PC-9 (cell line): ENCODE results near the gene TNFRSF25. TPM values are rescaled to one million over a fixed set of nuclear protein-coding genes. Genes with fewer than 3 reads are reported as not detected.
A peak's percentile ranks its signal among the peaks of the same experiment; 100 is the strongest.
"Not testable (repeated sequence)": the region's sequence is repeated elsewhere in the genome, so short reads cannot be mapped to it uniquely, and the experiment has no call there.

Source experiments
- BruUV-seq: library from RNA; stranded (reverse); fragments of 400-500 nt; replicated peaks from 2 replicates; lab custom pipeline; 2021; lab: Mats Ljungman, UMichigan
- CTCF ChIA-PET: fragments of 300-600 bp; sonication (Branson Sonifier 250); formaldehyde crosslinking; loops from one replicate; lab custom pipeline; 2022; ENCODE audit warnings: antibody characterized with exemption; lab: Charles Lee
- POLR2A ChIA-PET: fragments of 300-600 bp; sonication (Branson Sonifier 250); formaldehyde crosslinking; loops from one replicate; lab custom pipeline; 2022; ENCODE audit warnings: antibody characterized with exemption; ENCODE audit not compliant: unreplicated experiment; lab: Charles Lee
- DNase-seq, 2 experiments: peaks; one replicate each; pipeline versions ENCODE4 v3.0.0 to v3.0.0-alpha.2; 2015 to 2022; ENCODE audit warnings: mixed read lengths in 1 of 2
- H2AFZ ChIP-seq: fragments of 200-600 bp; sonication (generic); 2 replicates; pipeline ENCODE4 v1.8.1; 2017; ENCODE audit warnings: antibody characterized with exemption
- H3F3A ChIP-seq: fragments of 200-600 bp; sonication (generic); 2 replicates; pipeline ENCODE4 v1.8.1; 2017; ENCODE audit warnings: antibody characterized with exemption, mild to moderate bottlenecking, low read depth; ENCODE audit not compliant: insufficient read depth
- H3K27ac ChIP-seq: fragments of 200-600 bp; sonication (generic); 2 replicates; pipeline ENCODE4 v1.6.1; 2016; ENCODE audit warnings: mixed run types
- H3K27me3 ChIP-seq: fragments of 200-600 bp; sonication (generic); 2 replicates; pipeline ENCODE4 v1.6.1; 2016; ENCODE audit warnings: low read depth, mixed run types; ENCODE audit not compliant: insufficient read depth
- H3K36me3 ChIP-seq: fragments of 200-600 bp; sonication (generic); 2 replicates; pipeline ENCODE4 v1.6.1; 2016; ENCODE audit warnings: low read depth, mixed run types
- H3K4me1 ChIP-seq: fragments of 200-600 bp; sonication (generic); replicated peaks from 2 replicates; pipeline ENCODE4 v1.6.1; 2016; ENCODE audit warnings: mixed run types; ENCODE audit not compliant: insufficient read depth
- H3K4me2 ChIP-seq: fragments of 200-600 bp; sonication (generic); 2 replicates; pipeline ENCODE4 v1.6.1; 2017; ENCODE audit warnings: mixed run types
- H3K4me3 ChIP-seq: fragments of 200-600 bp; sonication (generic); 2 replicates; pipeline ENCODE4 v1.6.1; 2016; ENCODE audit warnings: mixed run types
- H3K79me2 ChIP-seq: fragments of 200-600 bp; sonication (generic); 2 replicates; pipeline ENCODE4 v1.6.1; 2017; ENCODE audit warnings: low read depth, mixed run types
- H3K9me2 ChIP-seq: fragments of 200-600 bp; sonication (generic); 2 replicates; pipeline ENCODE4 v1.8.1; 2017; ENCODE audit warnings: mild to moderate bottlenecking; ENCODE audit not compliant: insufficient read depth
- H3K9me3 ChIP-seq: fragments of 200-600 bp; sonication (generic); 2 replicates; pipeline ENCODE4 v1.8.1; 2016; ENCODE audit warnings: low read depth; ENCODE audit not compliant: insufficient read depth
- H4K20me1 ChIP-seq: fragments of 200-600 bp; sonication (generic); 2 replicates; pipeline ENCODE4 v1.8.1; 2017; ENCODE audit not compliant: insufficient read depth
- CTCF ChIP-seq: fragments of 200-600 bp; sonication (generic); conservative IDR thresholded peaks from 2 replicates; pipeline ENCODE4 v1.6.1; 2017; ENCODE audit warnings: mixed run types, antibody characterized with exemption, mild to moderate bottlenecking, moderate library complexity
- EZH2 ChIP-seq: fragments of 200-600 bp; sonication (generic); IDR thresholded peaks from 2 replicates; pipeline ENCODE4 v1.8.0; 2017; ENCODE audit warnings: antibody characterized with exemption, low read depth
- intact Hi-C: fragments of 100-400 bp; cut with micrococcal nuclease; formaldehyde crosslinking; loops from one replicate; pipeline ENCODE4 v1.10.0; 2022; ENCODE audit not compliant: unreplicated experiment
- total RNA-seq: library from RNA; stranded (reverse); gene quantifications from 2 replicates; pipeline ENCODE4 v1.2.3, GENCODE V29; 2021

Gene TNFRSF25
- total RNA-seq, 1 experiment from 2014 or later: 12.3 TPM

GRCh38 chr1:6438047-6438525 is 27.9 kb downstream of the TNFRSF25 start:
- Histone ChIP-seq H3K4me3 (no peak overlapping the region), H3K27ac (no peak overlapping the region), H3K9me2 (no peaks in the 10 kb centered on the region), H2AFZ (no peak overlapping the region), H3K27me3 (no peaks in the 10 kb centered on the region), H3K4me2 (no peak overlapping the region), H4K20me1 (no peaks in the 10 kb centered on the region), H3K9me3 (no peaks in the 10 kb centered on the region), H3F3A (peaks cover 10% of the 10 kb centered on the region; the same call in 1 of the 2 replicates), H3K36me3 (no peaks in the 10 kb centered on the region), H3K79me2 (no peaks in the 10 kb centered on the region), H3K4me1 (no peaks in the 10 kb centered on the region)
- intact Hi-C loops: loop anchor here (1.0 to 2.0 kb wide), 4 partner anchors 33 to 191 kb away; no protein-coding TSS in a partner anchor
- peak; percentile 52 to 76 for DNase-seq
- POLR2A ChIA-PET: no interaction called here
- TF ChIP-seq CTCF: peak; percentile 89
- no peak for TF ChIP-seq EZH2
- BruUV-seq: no TSS peak
- CTCF ChIA-PET: interaction anchor here (0.5 to 2.5 kb wide), 6 partner anchors 13 to 193 kb away, joined by 3 to 18 read pairs (median 4); partner anchors contain the start of genes ACOT7 and ESPN

DNA sequence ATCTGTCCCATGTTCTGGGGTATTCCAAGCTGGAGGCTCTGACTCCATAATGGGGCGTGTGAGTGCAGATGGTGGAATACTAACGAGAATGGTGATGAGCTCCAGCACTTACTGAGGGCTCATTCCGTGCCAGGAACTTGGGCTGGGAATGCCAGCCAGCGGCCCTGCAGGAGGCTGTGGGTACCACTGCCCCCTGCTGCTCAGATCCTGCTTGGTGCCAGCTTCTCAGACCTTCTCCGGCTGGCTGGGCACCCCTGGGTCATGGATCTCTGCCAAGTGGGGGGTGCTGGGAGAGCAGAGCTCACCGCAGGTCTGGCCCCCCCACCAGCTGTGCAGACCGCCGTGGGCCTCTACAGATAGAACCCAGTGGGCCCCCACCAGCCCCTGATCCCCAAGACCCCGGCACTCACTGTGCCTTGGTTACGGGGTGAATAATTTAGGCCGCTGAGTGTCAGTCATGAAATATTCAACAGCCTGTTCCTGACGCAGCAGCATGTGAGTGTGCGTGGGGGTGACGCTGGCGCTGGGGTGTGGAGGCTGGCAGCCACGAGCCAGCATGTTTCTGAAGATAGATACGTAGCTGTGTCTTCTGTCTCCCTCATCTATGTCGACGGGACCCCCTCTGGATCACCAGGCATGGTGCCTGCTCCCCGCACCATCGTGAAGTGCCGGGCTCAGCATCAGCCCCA is 28.8 kb downstream of the TNFRSF25 start:
- H3K27ac ChIP-seq, H3K4me3 ChIP-seq, H3K79me2 ChIP-seq, H3K9me3 ChIP-seq, H3K4me2 ChIP-seq, H3K4me1 ChIP-seq, H3K9me2 ChIP-seq, H3K36me3 ChIP-seq, H3K27me3 ChIP-seq, H4K20me1 ChIP-seq, POLR2A ChIA-PET, BruUV-seq, H2AFZ ChIP-seq, H3F3A ChIP-seq: not testable (repeated sequence)
- peak; percentile 30; the same call in 1 of the 2 replicates for TF ChIP-seq CTCF
- DNase-seq: peak in 1 of 2 experiments; percentile 48
- CTCF ChIA-PET: interaction anchor here (0.5 to 2.5 kb wide), 9 partner anchors 9 to 192 kb away, joined by 3 to 18 read pairs (median 5); partner anchors contain the start of genes ACOT7 and ESPN
- intact Hi-C loops: loop anchor here (1.0 kb wide), 1 partner anchor 14 kb away; no protein-coding TSS in a partner anchor

DNA sequence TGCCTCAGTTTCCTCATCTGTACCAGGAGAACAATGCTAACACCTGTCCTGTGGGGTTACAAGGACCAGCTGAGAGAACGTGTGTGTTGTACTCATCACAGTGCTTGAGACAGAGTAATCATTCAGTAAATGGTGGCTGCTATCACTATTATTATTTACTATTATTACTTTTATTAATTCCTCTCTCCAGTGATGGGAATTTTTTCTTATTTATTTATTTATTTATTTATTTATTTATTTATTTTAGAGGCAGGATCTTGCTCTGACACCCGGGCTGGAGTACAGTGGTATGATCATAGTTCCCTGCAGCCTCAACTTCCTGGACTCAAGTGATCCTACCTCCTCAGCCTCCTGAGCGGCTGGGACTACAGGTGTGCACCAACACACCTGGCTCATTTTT is 29.7 kb downstream of the TNFRSF25 start:
- H3K4me2 ChIP-seq, H3K36me3 ChIP-seq, BruUV-seq, DNase-seq, H3K4me3 ChIP-seq, H3K4me1 ChIP-seq, H3K27ac ChIP-seq, H3F3A ChIP-seq, POLR2A ChIA-PET, H4K20me1 ChIP-seq, H3K27me3 ChIP-seq, H3K9me3 ChIP-seq, H3K79me2 ChIP-seq, H2AFZ ChIP-seq, intact Hi-C loops, H3K9me2 ChIP-seq: not testable (repeated sequence)
- CTCF ChIA-PET: interaction anchor here (0.6 to 2.5 kb wide), 3 partner anchors 8 to 45 kb away, joined by 5 to 18 read pairs (median 6); no protein-coding TSS in a partner anchor
